Inflammatory macrophage treated with lipopolysaccharide for 1 hour (primary cell): ENCODE data around the gene CPSF7.
"Not testable (repeated sequence)": the region's sequence is repeated elsewhere in the genome, so short reads cannot be mapped to it uniquely, and the experiment has no call there.

Source experiments
- DNase-seq, 2 donors: peaks; one replicate each; pipeline ENCODE4 v3.0.0-alpha.2; 2020 to 2022

CPSF7 gene, protein sequence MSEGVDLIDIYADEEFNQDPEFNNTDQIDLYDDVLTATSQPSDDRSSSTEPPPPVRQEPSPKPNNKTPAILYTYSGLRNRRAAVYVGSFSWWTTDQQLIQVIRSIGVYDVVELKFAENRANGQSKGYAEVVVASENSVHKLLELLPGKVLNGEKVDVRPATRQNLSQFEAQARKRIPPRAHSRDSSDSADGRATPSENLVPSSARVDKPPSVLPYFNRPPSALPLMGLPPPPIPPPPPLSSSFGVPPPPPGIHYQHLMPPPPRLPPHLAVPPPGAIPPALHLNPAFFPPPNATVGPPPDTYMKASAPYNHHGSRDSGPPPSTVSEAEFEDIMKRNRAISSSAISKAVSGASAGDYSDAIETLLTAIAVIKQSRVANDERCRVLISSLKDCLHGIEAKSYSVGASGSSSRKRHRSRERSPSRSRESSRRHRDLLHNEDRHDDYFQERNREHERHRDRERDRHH

GRCh38 chr11:61429691-61430582 is at the start of gene CPSF7, which contains the start of gene SDHAF2:
Gene CPSF7 (minus strand): TSS chr11:61429975. CDS start chr11:61429235, 740 bp downstream.
Gene SDHAF2 (plus strand): TSS chr11:61430124. CDS start chr11:61430147, 23 bp downstream.
- DNase-seq, result peak; percentile 95 to 96

DNA sequence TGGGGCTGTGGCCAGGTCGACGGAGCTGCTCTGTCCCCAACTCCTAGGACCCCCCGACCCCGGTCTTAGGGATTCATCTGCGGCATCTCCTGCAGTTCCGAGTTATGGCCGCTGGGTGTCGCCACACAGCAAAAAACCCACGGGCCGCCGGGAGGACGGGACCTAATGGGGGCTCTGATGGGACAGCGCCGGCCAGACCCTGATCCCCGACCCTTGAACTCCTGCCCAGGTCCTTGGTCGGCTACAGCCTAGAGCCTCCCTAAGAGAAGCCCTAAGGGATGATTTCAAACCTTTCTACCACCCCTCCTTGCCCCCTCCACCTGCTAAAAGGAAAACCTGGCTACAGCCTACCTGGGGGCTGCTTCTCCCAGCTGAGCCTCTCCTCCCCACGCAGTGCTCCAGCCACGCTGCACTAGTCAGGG is 48.0 kb upstream of the CPSF7 start:
- DNase-seq, result peak in 1 of 2 donors; percentile 59

- DNase-seq, result no peak
Observed at GRCh38 chr11:61477126-61477525, 47.4 kb upstream of the CPSF7 start.

- peak; percentile 11 to 54 for DNase-seq
Observed at GRCh38 chr11:61476371-61476770, 46.6 kb upstream of the CPSF7 start.

GRCh38 chr11:61475433-61475832 is 45.7 kb upstream of the CPSF7 start:
- DNase-seq, result no peak

- DNase-seq, result no peak
Observed at GRCh38 chr11:61474013-61474643, 44.4 kb upstream of the CPSF7 start.

DNA sequence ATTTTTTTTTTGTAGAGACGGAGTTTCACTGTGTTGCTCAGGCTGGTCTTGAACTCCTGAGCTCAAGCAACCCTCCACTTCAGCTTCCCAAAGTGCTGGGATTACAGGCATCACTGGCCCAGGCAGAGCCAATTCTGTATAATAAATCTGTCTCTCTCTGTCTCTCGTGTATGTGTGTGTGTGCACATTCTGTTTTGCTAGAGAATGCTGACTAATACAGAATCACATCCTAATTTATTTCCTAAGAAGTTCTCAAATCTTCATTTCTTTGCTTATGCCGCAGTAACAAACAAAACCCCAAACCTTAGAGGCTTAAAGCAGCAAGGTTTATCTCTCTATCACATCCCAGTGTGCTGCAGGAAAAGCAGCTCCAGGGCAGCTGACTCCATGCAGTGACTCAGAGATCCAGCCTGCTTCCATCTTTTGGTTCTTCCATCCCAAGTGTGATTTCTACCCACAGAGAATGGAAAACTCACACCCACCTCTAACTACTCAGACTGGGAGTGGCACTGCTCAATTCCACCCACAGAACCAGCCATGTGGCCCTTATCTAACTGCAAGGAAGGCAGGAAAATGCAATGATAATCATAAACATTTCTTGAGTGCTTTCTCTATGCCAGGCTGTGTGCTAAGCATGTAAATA is 43.7 kb upstream of the CPSF7 start:
- peak in 1 of 2 donors; percentile 23 for DNase-seq

GRCh38 chr11:61472868-61473267 is 43.1 kb upstream of the CPSF7 start:
- DNase-seq, result no peak

DNA sequence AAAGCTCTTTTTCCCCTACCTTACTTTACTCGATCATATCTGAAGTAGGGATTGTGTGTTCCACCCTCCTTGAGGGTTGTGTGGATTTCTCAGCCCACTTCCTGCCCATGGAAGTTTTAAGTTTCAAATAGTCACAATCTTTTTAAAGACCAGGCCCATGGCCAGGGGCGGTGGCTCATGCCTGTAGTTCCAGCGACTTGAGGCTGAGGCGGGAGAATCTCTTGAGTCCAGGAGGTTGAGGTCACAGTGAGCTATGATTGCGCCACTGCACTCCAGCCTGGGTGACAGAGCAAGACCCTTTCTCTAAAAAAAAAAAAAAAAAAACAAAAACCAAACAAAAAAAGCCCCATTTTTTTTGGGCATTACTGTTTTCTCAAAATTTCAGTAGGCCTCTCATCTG is 42.5 kb upstream of the CPSF7 start:
- DNase-seq, result no peak

GRCh38 chr11:61468002-61468401 is 38.2 kb upstream of the CPSF7 start:
- DNase-seq, result no peak

DNA sequence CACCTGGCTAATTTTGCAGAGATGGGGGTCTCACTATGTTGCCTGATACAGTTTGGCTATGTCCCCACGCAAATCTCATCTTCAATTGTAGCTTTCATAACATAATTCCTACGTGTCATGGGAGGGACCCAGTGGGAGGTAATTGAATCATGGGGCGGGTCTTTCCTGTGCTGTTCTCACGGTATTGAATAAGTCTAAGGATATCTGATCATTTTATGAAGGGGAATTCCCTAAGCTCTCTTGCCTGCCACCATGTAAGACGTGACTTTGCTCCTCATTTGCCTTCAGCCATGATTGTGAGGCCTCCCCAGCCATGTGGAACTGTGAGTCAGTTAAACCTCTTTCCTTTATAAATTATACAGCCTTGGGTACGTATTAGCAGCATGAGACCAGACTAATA is 37.8 kb upstream of the CPSF7 start:
- DNase-seq, result not testable (repeated sequence)

GRCh38 chr11:61460986-61461385 is 31.2 kb upstream of the CPSF7 start:
- no peak for DNase-seq

DNA sequence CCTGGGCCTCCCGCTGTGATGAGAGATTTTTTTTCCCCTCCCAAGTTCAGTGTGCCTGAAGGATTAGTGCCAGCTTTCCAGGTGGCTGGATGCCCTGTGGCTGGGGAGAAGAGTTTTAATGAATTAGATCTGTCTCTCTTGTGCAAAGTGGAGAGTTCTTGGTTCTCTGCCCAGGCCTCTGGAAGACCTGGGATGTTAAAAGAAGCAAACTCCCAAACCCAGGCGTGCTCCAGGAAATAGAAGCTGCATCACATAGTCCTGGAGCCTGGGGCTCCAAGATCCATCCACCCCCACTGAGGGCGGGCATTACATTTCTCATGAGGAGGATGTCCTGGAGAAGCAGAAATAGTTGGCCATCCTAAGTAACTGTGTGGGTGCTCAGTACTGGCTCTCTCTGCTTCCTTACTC is 30.7 kb upstream of the CPSF7 start:
- no peak for DNase-seq

DNA sequence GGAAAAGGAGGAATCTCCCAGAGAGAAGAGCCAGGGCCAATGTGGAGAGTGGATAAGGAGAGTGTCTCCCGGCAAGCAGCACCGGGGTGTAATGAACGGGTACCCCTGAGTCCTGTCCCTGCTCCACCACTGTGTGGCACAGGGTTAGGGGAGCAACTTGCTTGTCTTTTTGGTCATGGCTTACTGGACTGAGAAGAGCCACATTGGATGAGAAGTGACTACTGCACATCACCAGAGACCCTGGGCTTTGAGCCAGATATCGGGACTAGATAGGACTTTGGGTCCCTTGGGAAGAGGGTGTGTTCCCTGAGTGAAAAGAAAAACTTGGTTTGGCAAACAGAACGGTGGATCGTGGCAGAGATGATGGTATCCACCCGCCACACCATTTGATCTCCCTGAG is 24.7 kb upstream of the CPSF7 start:
- no peak for DNase-seq

GRCh38 chr11:61453695-61454094 is 23.9 kb upstream of the CPSF7 start:
- DNase-seq, result no peak

DNA sequence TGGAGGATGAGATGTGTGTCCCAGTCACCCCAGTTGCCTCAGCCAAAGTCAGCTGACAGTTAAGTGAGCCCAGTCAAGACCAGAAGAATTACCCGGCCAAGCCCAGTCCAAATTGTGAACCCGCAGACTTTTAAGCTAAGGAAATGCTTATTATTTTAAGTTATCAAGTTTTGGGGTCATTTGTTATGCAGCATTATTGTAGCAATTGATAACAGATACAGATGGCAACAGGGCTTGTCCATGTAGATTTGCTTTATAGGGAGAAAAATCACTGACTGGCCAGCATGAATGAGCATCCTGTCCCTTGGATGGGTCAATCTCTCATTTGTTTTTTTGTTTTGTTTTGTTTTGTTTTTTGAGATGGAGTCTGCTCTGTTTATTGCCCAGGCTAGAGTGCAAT is 23.1 kb upstream of the CPSF7 start:
- no peak for DNase-seq

DNA sequence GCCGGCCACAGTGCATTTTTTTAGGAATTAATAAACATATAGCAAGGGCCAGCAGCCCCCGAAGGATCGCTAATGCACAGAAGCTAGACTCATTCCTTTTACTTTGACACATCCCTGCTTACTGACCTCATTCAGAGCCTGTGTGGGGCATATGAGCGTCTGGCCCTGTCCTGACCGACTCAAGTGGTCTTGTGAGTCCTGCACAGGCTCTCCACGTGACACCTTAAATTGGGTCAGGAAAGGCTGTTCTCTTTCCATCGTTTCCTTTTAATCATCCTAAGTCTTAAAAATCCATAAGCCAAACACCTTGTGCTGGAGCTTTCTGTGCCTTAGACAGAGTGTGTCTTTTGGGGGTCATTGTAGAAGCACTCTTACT is 18.8 kb upstream of the CPSF7 start:
- no peak for DNase-seq

GRCh38 chr11:61447601-61448551 is 18.1 kb upstream of the CPSF7 start:
- no peak for DNase-seq

GRCh38 chr11:61446211-61446651 is 16.5 kb upstream of the CPSF7 start:
- DNase-seq, result peak; percentile 84 to 88

DNA sequence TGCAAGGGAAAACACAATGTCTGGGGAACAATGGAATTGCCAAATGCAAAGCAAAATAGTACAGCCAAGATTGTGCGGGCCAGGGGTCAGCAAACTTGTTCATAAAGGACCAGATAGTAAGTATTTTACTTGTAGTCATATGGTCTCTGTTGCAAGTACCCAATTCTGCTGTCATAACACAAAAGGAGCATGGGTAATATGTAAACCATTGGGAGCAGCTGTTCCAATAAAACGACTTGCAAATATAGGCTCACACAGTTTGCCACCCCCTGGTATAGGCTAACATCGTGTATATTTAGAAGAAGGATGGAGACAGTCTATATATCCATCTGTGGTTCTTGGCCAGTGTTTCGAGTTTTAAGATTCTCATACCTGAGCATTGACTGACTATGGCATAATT is 15.7 kb upstream of the CPSF7 start:
- DNase-seq, result no peak

GRCh38 chr11:61442616-61443015 is 12.8 kb upstream of the CPSF7 start:
- no peak for DNase-seq
